ENCODE data around the gene GRB10. TPM values are rescaled to one million over a fixed set of nuclear protein-coding genes. Genes with fewer than 3 reads are reported as not detected.
A peak's percentile ranks its signal among the peaks of the same experiment; 100 is the strongest.

GRB10 gene
- total RNA-seq, 1 donor from 2014 or later: 93.0 TPM

- H3K36me3 Mint-ChIP-seq (ENCODE audit: low read depth): peaks cover 47% of the 10 kb centered on the region
- H3K27me3 Mint-ChIP-seq (ENCODE audit: low read depth): no peaks in the 10 kb centered on the region
- no peak for TF ChIP-seq CTCF (conservative IDR thresholded peaks at IDR 0.05)
- no peak overlapping the region for H3K4me3 Mint-ChIP-seq
- no peak overlapping the region for H3K27ac Mint-ChIP-seq (ENCODE audit: unreplicated experiment)
- H3K4me1 Mint-ChIP-seq: peaks cover 8% of the 10 kb centered on the region
- no peak for DNase-seq (ENCODE audit: low read depth, low spot score)
- H3K9me3 Mint-ChIP-seq: no peaks in the 10 kb centered on the region
Measured at GRCh38 chr7:50594734-50595485, 187.8 kb downstream of the GRB10 start.

- Mint-ChIP-seq H3K36me3 (ENCODE audit: low read depth) (peaks cover 50% of the 10 kb centered on the region), H3K27me3 (ENCODE audit: low read depth) (no peaks in the 10 kb centered on the region), H3K4me3 (no peak overlapping the region), H3K27ac (ENCODE audit: unreplicated experiment) (no peak overlapping the region), H3K9me3 (no peaks in the 10 kb centered on the region), H3K4me1 (peaks cover 8% of the 10 kb centered on the region)
- DNase-seq (ENCODE audit: low read depth, low spot score): no peak
- TF ChIP-seq CTCF (conservative IDR thresholded peaks at IDR 0.05): no peak
Measured at GRCh38 chr7:50594136-50594535, 188.6 kb downstream of the GRB10 start.

- Mint-ChIP-seq H3K4me3 (no peak overlapping the region), H3K9me3 (no peaks in the 10 kb centered on the region), H3K36me3 (ENCODE audit: low read depth) (peaks cover 43% of the 10 kb centered on the region), H3K4me1 (peaks cover 8% of the 10 kb centered on the region), H3K27me3 (ENCODE audit: low read depth) (no peaks in the 10 kb centered on the region), H3K27ac (ENCODE audit: unreplicated experiment) (peak overlapping the region; percentile 8)
- no peak for DNase-seq (ENCODE audit: low read depth, low spot score)
- TF ChIP-seq CTCF (conservative IDR thresholded peaks at IDR 0.05): no peak
Measured at GRCh38 chr7:50592940-50593339, 189.8 kb downstream of the GRB10 start.

GRCh38 chr7:50591480-50592438 lies 190.9 kb downstream of the GRB10 start:
- Mint-ChIP-seq H3K4me1 (peaks cover 8% of the 10 kb centered on the region), H3K36me3 (ENCODE audit: low read depth) (peaks cover 43% of the 10 kb centered on the region), H3K9me3 (no peaks in the 10 kb centered on the region), H3K4me3 (no peak overlapping the region), H3K27ac (ENCODE audit: unreplicated experiment) (no peak overlapping the region), H3K27me3 (ENCODE audit: low read depth) (no peaks in the 10 kb centered on the region)
- no peak for TF ChIP-seq CTCF (conservative IDR thresholded peaks at IDR 0.05)
- no peak for DNase-seq (ENCODE audit: low read depth, low spot score)

GRCh38 chr7:50591098-50591479 lies 191.6 kb downstream of the GRB10 start:
- no peak for DNase-seq (ENCODE audit: low read depth, low spot score)
- H3K27me3 Mint-ChIP-seq (ENCODE audit: low read depth): no peaks in the 10 kb centered on the region
- TF ChIP-seq CTCF (conservative IDR thresholded peaks at IDR 0.05): no peak
- H3K4me3 Mint-ChIP-seq: no peak overlapping the region
- H3K27ac Mint-ChIP-seq (ENCODE audit: unreplicated experiment): no peak overlapping the region
- peaks cover 40% of the 10 kb centered on the region for H3K36me3 Mint-ChIP-seq (ENCODE audit: low read depth)
- peaks cover 8% of the 10 kb centered on the region for H3K4me1 Mint-ChIP-seq
- H3K9me3 Mint-ChIP-seq: no peaks in the 10 kb centered on the region

Measured in neural crest cell (in vitro differentiated cells).